BLaER1 treated with 17β-estradiol and CSF1 and Interleukin-3, amounts not matched to agents 10 nM and 100 nM (cell line): Measurements from ENCODE around the gene RAB19.
"Not testable (repeated sequence)": the region's sequence is repeated elsewhere in the genome, so short reads cannot be mapped to it uniquely, and the experiment has no call there.

Experiments
- H3K27ac ChIP-seq, 11 experiments: shearing (Covaris generic); formaldehyde crosslinking; 2 replicates each; pipeline ENCODE4 v1.8.1; 2022
- H3K27me3 ChIP-seq, 11 experiments: shearing (Covaris generic); formaldehyde crosslinking; 2 replicates each; pipeline ENCODE4 v1.8.1; 2022
- H3K36me3 ChIP-seq, 11 experiments: shearing (Covaris generic); formaldehyde crosslinking; 2 replicates each; pipeline ENCODE4 v1.8.1; 2022
- H3K4me1 ChIP-seq, 10 experiments: shearing (Covaris generic); formaldehyde crosslinking; 2 replicates each; pipeline ENCODE4 v1.8.1; 2022
- H3K4me2 ChIP-seq, 11 experiments: shearing (Covaris generic); formaldehyde crosslinking; 2 replicates each; pipeline ENCODE4 v1.8.1; 2022
- H3K4me3 ChIP-seq, 10 experiments: shearing (Covaris generic); formaldehyde crosslinking; 2 replicates each; pipeline ENCODE4 v1.8.1; 2022
- H3K9ac ChIP-seq, 11 experiments: shearing (Covaris generic); formaldehyde crosslinking; 2 replicates each; pipeline ENCODE4 v1.8.1; 2022
- H3K9me3 ChIP-seq, 11 experiments: shearing (Covaris generic); formaldehyde crosslinking; replicated peaks in 1 of 11; 2 replicates each; pipeline ENCODE4 v1.8.1; 2022
- H4K20me1 ChIP-seq, 11 experiments: shearing (Covaris generic); formaldehyde crosslinking; 2 replicates each; pipeline ENCODE4 v1.8.1; 2022
- Cebpa-rat ChIP-seq, 11 experiments: shearing (Covaris generic); IDR thresholded peaks; 2 replicates each; pipeline ENCODE4 v1.8.1; 2022

The RAB19 gene

GRCh38 chr7:140453273-140453672, 49.4 kb downstream of the RAB19 start:
- H3K9ac ChIP-seq, result no peak overlapping the region
- no peak for TF ChIP-seq Cebpa-rat (IDR thresholded peaks at IDR 0.05)
- H3K36me3 ChIP-seq, result peaks cover 61 to 83% (median 66%) of the 10 kb centered on the region in 11 experiments
- H3K4me3 ChIP-seq, result no peak overlapping the region
- no peaks in the 10 kb centered on the region for H3K27me3 ChIP-seq
- no peaks in the 10 kb centered on the region for H3K9me3 ChIP-seq
- H3K27ac ChIP-seq, result no peak overlapping the region
- H3K4me2 ChIP-seq, result no peak overlapping the region
- H3K4me1 ChIP-seq, result peaks cover 0 to 35% (median 11%) of the 10 kb centered on the region in 10 experiments; a peak in 14 of 20 replicates
- peaks cover 5 to 95% (median 19%) of the 10 kb centered on the region in 11 experiments; a peak in 15 of 22 replicates for H4K20me1 ChIP-seq

GRCh38 chr7:140453785-140454656, 50.2 kb downstream of the RAB19 start:
- H3K4me2 ChIP-seq, H3K9ac ChIP-seq, H3K27me3 ChIP-seq, H3K9me3 ChIP-seq, H3K4me3 ChIP-seq, H3K27ac ChIP-seq: not testable (repeated sequence)
- Histone ChIP-seq H3K4me1 (peaks cover 0 to 31% (median 10%) of the 10 kb centered on the region in 10 experiments; a peak in 13 of 20 replicates), H4K20me1 (peaks cover 9 to 100% (median 23%) of the 10 kb centered on the region in 11 experiments; a peak in 18 of 22 replicates), H3K36me3 (peaks cover 69 to 90% (median 74%) of the 10 kb centered on the region in 11 experiments)
- TF ChIP-seq Cebpa-rat (IDR thresholded peaks at IDR 0.05), result peak in 1 of 11 experiments; percentile 62; a peak in 1 of 22 replicates

GRCh38 chr7:140454657-140455015, 50.8 kb downstream of the RAB19 start:
- Histone ChIP-seq H4K20me1 (peaks cover 9 to 100% (median 29%) of the 10 kb centered on the region in 11 experiments; a peak in 19 of 22 replicates), H3K9me3 (no peaks in the 10 kb centered on the region), H3K27me3 (no peaks in the 10 kb centered on the region), H3K9ac (no peak overlapping the region), H3K4me1 (peaks cover 0 to 28% (median 10%) of the 10 kb centered on the region in 10 experiments; a peak in 13 of 20 replicates), H3K36me3 (peaks cover 75 to 92% (median 80%) of the 10 kb centered on the region in 11 experiments), H3K27ac (no peak overlapping the region), H3K4me2 (no peak overlapping the region), H3K4me3 (no peak overlapping the region)
- TF ChIP-seq Cebpa-rat (IDR thresholded peaks at IDR 0.05), result no peak

GRCh38 chr7:140455743-140456142, 51.9 kb downstream of the RAB19 start:
- Histone ChIP-seq H3K9me3 (no peaks in the 10 kb centered on the region), H4K20me1 (peaks cover 15 to 100% (median 37%) of the 10 kb centered on the region in 11 experiments; a peak in 21 of 22 replicates), H3K4me2 (no peak overlapping the region), H3K27me3 (no peaks in the 10 kb centered on the region), H3K27ac (no peak overlapping the region), H3K36me3 (peaks cover 84 to 100% (median 91%) of the 10 kb centered on the region in 11 experiments), H3K4me1 (peaks cover 0 to 17% (median under 1%) of the 10 kb centered on the region in 10 experiments; a peak in 10 of 20 replicates), H3K4me3 (no peak overlapping the region), H3K9ac (no peak overlapping the region)
- TF ChIP-seq Cebpa-rat (IDR thresholded peaks at IDR 0.05), result no peak

- no peaks in the 10 kb centered on the region for H3K27me3 ChIP-seq
- no peak overlapping the region for H3K4me2 ChIP-seq
- H3K36me3 ChIP-seq, result peaks cover 92 to 100% (median 97%) of the 10 kb centered on the region in 11 experiments
- H4K20me1 ChIP-seq, result peaks cover 23 to 100% (median 45%) of the 10 kb centered on the region in 11 experiments; a peak in 21 of 22 replicates
- no peak for TF ChIP-seq Cebpa-rat (IDR thresholded peaks at IDR 0.05)
- H3K4me3 ChIP-seq, result no peak overlapping the region
- H3K4me1 ChIP-seq, result peaks cover 0 to 8% (median 0%) of the 10 kb centered on the region in 10 experiments; a peak in 6 of 20 replicates
- no peaks in the 10 kb centered on the region for H3K9me3 ChIP-seq
- H3K9ac ChIP-seq, result no peak overlapping the region
- no peak overlapping the region for H3K27ac ChIP-seq
Measured at GRCh38 chr7:140456551-140457051, 52.7 kb downstream of the RAB19 start.

- Histone ChIP-seq H3K36me3 (peaks cover 97 to 100% (median 99%) of the 10 kb centered on the region in 11 experiments), H3K4me2 (no peak overlapping the region), H3K27ac (no peak overlapping the region), H3K9me3 (no peaks in the 10 kb centered on the region), H4K20me1 (peaks cover 39 to 100% (median 60%) of the 10 kb centered on the region in 11 experiments; a peak in 21 of 22 replicates), H3K4me3 (no peak overlapping the region), H3K9ac (no peak overlapping the region), H3K4me1 (peaks cover 0 to 7% (median 0%) of the 10 kb centered on the region in 10 experiments; a peak in 5 of 20 replicates), H3K27me3 (no peaks in the 10 kb centered on the region)
- no peak for TF ChIP-seq Cebpa-rat (IDR thresholded peaks at IDR 0.05)
Measured at GRCh38 chr7:140458201-140458600, 54.3 kb downstream of the RAB19 start.

GRCh38 chr7:140458916-140459315, 55.1 kb downstream of the RAB19 start:
- no peaks in the 10 kb centered on the region for H3K9me3 ChIP-seq
- no peak overlapping the region for H3K27ac ChIP-seq
- H3K27me3 ChIP-seq, result no peaks in the 10 kb centered on the region
- no peak overlapping the region for H3K4me2 ChIP-seq
- H3K4me1 ChIP-seq, result peaks cover 0 to 10% (median 0%) of the 10 kb centered on the region in 10 experiments; a peak in 5 of 20 replicates
- no peak for TF ChIP-seq Cebpa-rat (IDR thresholded peaks at IDR 0.05)
- H3K4me3 ChIP-seq, result no peak overlapping the region
- peaks cover 41 to 100% (median 64%) of the 10 kb centered on the region in 11 experiments; a peak in 21 of 22 replicates for H4K20me1 ChIP-seq
- H3K36me3 ChIP-seq, result peaks cover 95 to 100% (median 99%) of the 10 kb centered on the region in 11 experiments
- no peak overlapping the region for H3K9ac ChIP-seq

- H3K27ac ChIP-seq, result no peak overlapping the region
- H3K27me3 ChIP-seq, result no peaks in the 10 kb centered on the region
- no peak overlapping the region for H3K4me2 ChIP-seq
- H3K4me3 ChIP-seq, result no peak overlapping the region
- TF ChIP-seq Cebpa-rat (IDR thresholded peaks at IDR 0.05), result no peak
- H3K9me3 ChIP-seq, result 0 out of 22 replicates have a peak, but pooled peaks cover 0 to 5% (median 0%) of the 10 kb centered on the region in 11 experiments
- peaks cover 50 to 100% (median 83%) of the 10 kb centered on the region in 11 experiments; a peak in 21 of 22 replicates for H4K20me1 ChIP-seq
- H3K4me1 ChIP-seq, result peaks cover 0 to 11% (median 2%) of the 10 kb centered on the region in 10 experiments; a peak in 6 of 20 replicates
- peaks cover 96 to 100% (median 98%) of the 10 kb centered on the region in 11 experiments for H3K36me3 ChIP-seq
- H3K9ac ChIP-seq, result no peak overlapping the region
Measured at GRCh38 chr7:140463111-140463510, 59.3 kb downstream of the RAB19 start.
